Naive thymus-derived CD4-positive, alpha-beta T cell (primary cell): ENCODE measurements around the gene AFF2. TPM values are rescaled to one million over a fixed set of nuclear protein-coding genes. Genes with fewer than 3 reads are reported as not detected.

Experiments used
- ATAC-seq: fragments of 150-1000 bp; cut with Tn5 transposase; 2 replicates; pipeline ENCODE4 v1.10.0; 2021; ENCODE audit warnings: mild to moderate bottlenecking, moderate library complexity
- CTCF ChIA-PET: fragments of 350-600 bp; sonication (Branson Sonifier 250); formaldehyde crosslinking; loops from one replicate; lab custom pipeline; 2021; ENCODE audit warnings: antibody characterized with exemption; lab: Charles Lee
- POLR2A ChIA-PET: fragments of 350-600 bp; sonication (Branson Sonifier 250); formaldehyde crosslinking; loops from one replicate; lab custom pipeline; 2021; ENCODE audit warnings: antibody characterized with exemption, inconsistent platforms; lab: Charles Lee
- DNase-seq, 9 donors: peaks; one replicate each; pipeline versions ENCODE4 v3.0.0 to v3.0.0-alpha.2; 2020 to 2022; ENCODE audit warnings: mixed read lengths in 1 of 9
- H3K27ac ChIP-seq: one replicate; pipeline ENCODE4 v1.7.0; 2013; ENCODE audit warnings: mild to moderate bottlenecking, low read depth, low read length, moderate library complexity
- H3K27me3 ChIP-seq, 2 donors: one replicate each; pipeline ENCODE4 v1.7.0; 2013; ENCODE audit warnings: low read length in 2 of 2, mild to moderate bottlenecking in 2 of 2, moderate library complexity in 2 of 2; ENCODE audit not compliant: control insufficient read depth in 2 of 2, insufficient read depth in 2 of 2
- H3K36me3 ChIP-seq, 3 experiments: 1 replicate in 2 of 3; 2 replicates in 1 of 3; pipeline ENCODE4 v1.7.0; 2013; ENCODE audit warnings: low read length in 3 of 3, mild to moderate bottlenecking in 3 of 3, moderate library complexity in 1 of 3; ENCODE audit not compliant: insufficient read depth in 3 of 3, control insufficient read depth in 2 of 3
- H3K4me1 ChIP-seq, 2 donors: one replicate each; pipeline ENCODE4 v1.7.0; 2013; ENCODE audit warnings: low read length in 2 of 2, mild to moderate bottlenecking in 2 of 2, moderate library complexity in 1 of 2; ENCODE audit not compliant: control insufficient read depth in 2 of 2, insufficient read depth in 2 of 2
- H3K4me3 ChIP-seq: 2 replicates; pipeline ENCODE4 v1.7.0; 2013; ENCODE audit warnings: mild to moderate bottlenecking, low read length
- H3K9me3 ChIP-seq, 3 experiments: 1 replicate in 2 of 3; 2 replicates in 1 of 3; pipeline ENCODE4 v1.7.0; 2013; ENCODE audit warnings: low read length in 3 of 3; ENCODE audit not compliant: control insufficient read depth in 2 of 3
- H3K27ac Mint-ChIP-seq, 9 donors: one replicate each; pipeline ENCODE4 v1.8.0; 2020 to 2022; ENCODE audit warnings: mixed read lengths in 9 of 9, mild to moderate bottlenecking in 8 of 9, moderate library complexity in 5 of 9, inconsistent platforms in 2 of 9
- H3K27me3 Mint-ChIP-seq, 5 donors: one replicate each; pipeline ENCODE4 v1.8.0; 2021 to 2022; ENCODE audit warnings: mixed read lengths in 5 of 5, mild to moderate bottlenecking in 1 of 5
- H3K36me3 Mint-ChIP-seq, 5 donors: one replicate each; pipeline ENCODE4 v1.8.0; 2020 to 2022; ENCODE audit warnings: mixed read lengths in 5 of 5, mild to moderate bottlenecking in 3 of 5, inconsistent platforms in 1 of 5
- H3K4me1 Mint-ChIP-seq, 7 donors: one replicate each; pipeline ENCODE4 v1.8.0; 2020 to 2022; ENCODE audit warnings: mixed read lengths in 7 of 7, mild to moderate bottlenecking in 3 of 7, inconsistent platforms in 1 of 7
- H3K4me3 Mint-ChIP-seq, 10 donors: one replicate each; pipeline ENCODE4 v1.8.0; 2020 to 2022; ENCODE audit warnings: mild to moderate bottlenecking in 10 of 10, mixed read lengths in 10 of 10, moderate library complexity in 6 of 10, inconsistent platforms in 2 of 10
- H3K9me3 Mint-ChIP-seq, 11 donors: one replicate each; pipeline ENCODE4 v1.8.0; 2020 to 2022; ENCODE audit warnings: mixed read lengths in 11 of 11, mild to moderate bottlenecking in 4 of 11, inconsistent platforms in 1 of 11, moderate library complexity in 1 of 11
- intact Hi-C, 2 donors: fragments of 100-400 bp; cut with micrococcal nuclease; formaldehyde crosslinking; loops; one replicate each; pipeline ENCODE4 v1.15.1; 2023
- polyA plus RNA-seq, 2 donors: library from polyadenylated mRNA; unstranded; fragments of 300-500 nt; fragmentation: Illumina TruSeq; gene quantifications; one replicate each; pipeline ENCODE4 v1.2.3, GENCODE V29; 2021
- total RNA-seq, 6 experiments: library from RNA in 5 of 6; stranded (reverse) in 5 of 6; gene quantifications; 1 replicate in 5 of 6; 2 replicates in 1 of 6; pipeline ENCODE4 v1.2.3 and lab custom pipeline; 2021 to 2026

Gene AFF2
- total and polyA plus RNA-seq, 7 experiments from 2014 or later, result 0.31 to 6.0 (median 2.8) TPM

DNA sequence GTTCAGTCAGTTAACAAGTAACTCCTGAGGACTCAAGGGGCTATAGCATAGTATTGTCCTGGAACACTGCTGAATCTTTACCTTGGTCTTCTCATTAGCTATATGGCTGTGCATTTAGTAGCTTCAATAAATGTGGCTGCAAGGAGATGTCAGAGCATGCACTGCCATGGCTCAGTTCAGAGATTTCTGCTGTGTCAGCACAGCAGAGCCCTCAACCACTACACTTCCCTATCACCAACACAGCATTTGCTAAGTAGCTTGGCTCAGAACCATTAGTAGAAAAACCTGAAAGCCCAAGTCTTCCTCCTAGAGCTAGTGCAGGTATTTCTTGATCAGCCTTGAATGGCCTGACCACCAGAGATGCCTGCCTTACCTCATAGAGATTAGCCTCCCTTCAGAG is 538.6 kb downstream of the AFF2 start:
- Histone ChIP-seq H3K4me3 (no peak overlapping the region), H3K27me3 (no peaks in the 10 kb centered on the region), H3K9me3 (no peaks in the 10 kb centered on the region), H3K27ac (no peak overlapping the region), H3K4me1 (no peaks in the 10 kb centered on the region), H3K36me3 (no peaks in the 10 kb centered on the region)
- CTCF ChIA-PET, result no interaction called here
- Mint-ChIP-seq H3K36me3 (no peaks in the 10 kb centered on the region), H3K27me3 (no peaks in the 10 kb centered on the region), H3K27ac (no peak overlapping the region), H3K4me3 (no peak overlapping the region), H3K9me3 (no peaks in the 10 kb centered on the region), H3K4me1 (no peaks in the 10 kb centered on the region)
- ATAC-seq, result no peak
- intact Hi-C loops, result no loop called here
- DNase-seq, result no peak
- POLR2A ChIA-PET, result no interaction called here

DNA sequence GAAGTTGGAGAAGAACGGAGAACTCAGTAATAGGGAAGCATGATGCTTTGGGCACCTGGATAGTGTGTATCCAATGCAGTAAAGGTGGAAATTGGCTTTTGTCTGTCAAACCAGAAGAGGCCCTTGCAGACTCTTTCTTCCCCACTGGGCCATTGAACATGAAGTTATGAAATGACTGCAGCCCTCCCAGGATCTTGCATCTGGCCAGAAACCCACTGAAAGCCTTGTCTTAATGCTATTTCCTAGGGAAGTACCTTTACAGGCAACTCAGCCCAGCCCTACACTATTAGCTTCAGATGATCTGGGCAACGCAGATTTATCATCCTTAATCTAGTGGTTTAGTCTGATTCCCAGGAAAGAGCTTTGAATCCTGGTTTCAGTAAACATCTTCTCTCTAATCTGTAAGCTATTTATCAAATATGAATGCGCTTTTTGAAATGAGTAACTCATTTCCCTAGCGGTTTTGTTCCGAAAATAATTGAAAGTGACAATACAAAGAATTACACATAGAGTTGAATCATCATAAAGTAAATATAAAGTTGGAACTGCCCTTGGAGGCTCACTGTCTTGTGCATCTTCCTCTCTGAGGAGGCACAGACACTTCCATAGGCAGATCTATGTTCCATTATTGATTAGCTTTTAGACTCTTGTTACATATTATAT is 540.6 kb downstream of the AFF2 start:
- intact Hi-C loops, result no loop called here
- Mint-ChIP-seq H3K36me3 (no peaks in the 10 kb centered on the region), H3K4me1 (no peaks in the 10 kb centered on the region), H3K9me3 (no peaks in the 10 kb centered on the region), H3K4me3 (no peak overlapping the region), H3K27me3 (no peaks in the 10 kb centered on the region), H3K27ac (no peak overlapping the region)
- no peaks in the 10 kb centered on the region for H3K4me1 ChIP-seq
- ATAC-seq (no peak), DNase-seq (no peak)
- H3K9me3 ChIP-seq, result no peaks in the 10 kb centered on the region
- ChIA-PET CTCF (no interaction called here), POLR2A (interaction anchor here (0.7 kb wide), 1 partner anchor 24 kb away, joined by 4 read pairs; no protein-coding TSS in a partner anchor)
- no peaks in the 10 kb centered on the region for H3K36me3 ChIP-seq
- H3K27me3 ChIP-seq, result no peaks in the 10 kb centered on the region
- no peak overlapping the region for H3K4me3 ChIP-seq
- H3K27ac ChIP-seq, result no peak overlapping the region

DNA sequence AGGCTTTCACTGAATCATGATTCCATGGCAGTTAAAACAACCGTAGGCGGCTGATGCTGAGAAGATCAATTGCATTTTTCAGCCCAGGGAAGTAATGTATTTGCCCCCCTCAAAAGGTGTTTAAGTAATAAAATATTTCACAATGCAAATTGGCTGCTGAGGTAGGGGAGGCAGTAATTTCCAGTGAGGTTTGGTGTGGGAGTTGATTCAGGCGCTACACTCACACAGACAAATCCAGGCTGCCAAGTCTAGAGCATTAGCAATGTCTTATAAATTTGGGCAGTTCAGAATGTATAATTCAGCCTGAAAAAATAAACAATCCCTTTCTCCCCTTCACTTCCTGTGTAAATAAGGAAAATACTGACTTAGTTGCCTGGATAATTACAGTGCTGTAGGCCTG is 543.0 kb downstream of the AFF2 start:
- no peaks in the 10 kb centered on the region for H3K9me3 Mint-ChIP-seq
- no peaks in the 10 kb centered on the region for H3K36me3 Mint-ChIP-seq
- DNase-seq (no peak), ATAC-seq (no peak)
- no peaks in the 10 kb centered on the region for H3K4me1 Mint-ChIP-seq
- Histone ChIP-seq H3K9me3 (no peaks in the 10 kb centered on the region), H3K27me3 (no peaks in the 10 kb centered on the region), H3K4me3 (no peak overlapping the region), H3K4me1 (no peaks in the 10 kb centered on the region), H3K36me3 (no peaks in the 10 kb centered on the region), H3K27ac (no peak overlapping the region)
- no peaks in the 10 kb centered on the region for H3K27me3 Mint-ChIP-seq
- ChIA-PET POLR2A (no interaction called here), CTCF (no interaction called here)
- no peak overlapping the region for H3K27ac Mint-ChIP-seq
- intact Hi-C loops, result no loop called here
- H3K4me3 Mint-ChIP-seq, result no peak overlapping the region

DNA sequence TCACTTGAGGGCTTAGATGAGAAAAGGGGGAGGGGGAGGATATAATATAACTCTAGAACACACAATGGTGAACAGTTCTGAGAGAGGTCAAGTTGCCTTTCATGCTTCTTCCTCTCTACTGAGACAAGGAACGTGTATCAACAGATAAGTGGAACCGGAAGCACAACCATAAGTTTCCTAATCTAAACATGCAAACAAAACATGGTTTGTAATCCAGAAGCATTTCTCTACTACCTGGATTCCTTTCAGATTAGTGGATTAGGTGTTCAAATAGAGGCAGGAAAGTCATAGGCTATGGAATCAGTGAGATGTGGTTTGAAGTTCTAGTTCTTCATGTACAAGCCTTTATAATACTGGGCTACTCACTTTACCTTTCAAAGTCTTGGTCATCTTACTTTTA is 544.1 kb downstream of the AFF2 start:
- Histone ChIP-seq H3K36me3 (no peaks in the 10 kb centered on the region), H3K4me3 (no peak overlapping the region), H3K27ac (no peak overlapping the region), H3K27me3 (no peaks in the 10 kb centered on the region), H3K9me3 (no peaks in the 10 kb centered on the region), H3K4me1 (no peaks in the 10 kb centered on the region)
- Mint-ChIP-seq H3K9me3 (no peaks in the 10 kb centered on the region), H3K4me1 (no peaks in the 10 kb centered on the region), H3K36me3 (no peaks in the 10 kb centered on the region), H3K27me3 (no peaks in the 10 kb centered on the region), H3K27ac (no peak overlapping the region), H3K4me3 (no peak overlapping the region)
- ChIA-PET POLR2A (no interaction called here), CTCF (no interaction called here)
- DNase-seq, result no peak
- no peak for ATAC-seq
- intact Hi-C loops, result no loop called here

DNA sequence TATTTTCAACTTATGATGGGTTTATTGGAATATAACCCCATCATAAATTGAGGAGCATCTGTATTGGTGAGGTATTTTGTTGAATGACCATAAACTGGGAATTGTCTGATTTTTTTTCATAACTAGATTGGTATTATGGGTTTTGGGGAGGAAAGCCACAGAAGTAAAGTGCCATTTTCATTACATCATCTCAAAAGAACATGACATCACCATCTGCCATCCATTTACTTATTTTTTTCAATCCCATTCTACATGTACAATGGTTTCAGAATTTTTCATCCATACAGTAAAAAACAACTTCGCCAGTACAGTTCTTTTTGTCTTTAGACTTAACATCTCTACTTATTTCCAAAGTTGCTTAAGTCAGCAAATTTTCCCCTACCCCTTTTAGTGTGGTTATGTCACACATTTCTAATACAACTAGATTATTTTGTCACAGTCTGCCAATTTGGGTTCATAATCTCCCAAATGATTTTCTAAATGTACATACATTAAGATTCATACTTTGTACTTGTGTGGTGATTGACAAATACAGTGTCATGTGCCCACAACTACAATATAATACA is 545.3 kb downstream of the AFF2 start:
- H3K4me1 Mint-ChIP-seq, result no peaks in the 10 kb centered on the region
- Histone ChIP-seq H3K4me1 (no peaks in the 10 kb centered on the region), H3K4me3 (no peak overlapping the region), H3K27ac (no peak overlapping the region), H3K27me3 (no peaks in the 10 kb centered on the region), H3K9me3 (no peaks in the 10 kb centered on the region), H3K36me3 (no peaks in the 10 kb centered on the region)
- CTCF ChIA-PET, result no interaction called here
- DNase-seq (no peak), ATAC-seq (no peak)
- no peaks in the 10 kb centered on the region for H3K27me3 Mint-ChIP-seq
- POLR2A ChIA-PET, result no interaction called here
- no peaks in the 10 kb centered on the region for H3K36me3 Mint-ChIP-seq
- no peak overlapping the region for H3K4me3 Mint-ChIP-seq
- no peaks in the 10 kb centered on the region for H3K9me3 Mint-ChIP-seq
- no peak overlapping the region for H3K27ac Mint-ChIP-seq
- intact Hi-C loops, result no loop called here
